A673 (cell line): Measurements from ENCODE around the gene WNT2.

Source experiments
- EZH2 ChIP-seq: fragments of 200-600 bp; sonication (generic); IDR thresholded peaks from 2 replicates; pipeline ENCODE4 v1.6.1; 2017; ENCODE audit warnings: borderline replicate concordance, low read depth, mild to moderate bottlenecking, mixed read lengths, antibody characterized with exemption, low read length; ENCODE audit not compliant: poor library complexity, severe bottlenecking
- TF ChIP-seq, protein P1 (sequence below): fragments of 300-800, 200-600 bp; sonication (generic); conservative IDR thresholded peaks from 2 replicates; pipeline ENCODE4 v1.5.1; 2017; ENCODE audit warnings: low read depth, mild to moderate bottlenecking, antibody characterized with exemption, low read length, moderate library complexity, mixed read lengths

DNA sequence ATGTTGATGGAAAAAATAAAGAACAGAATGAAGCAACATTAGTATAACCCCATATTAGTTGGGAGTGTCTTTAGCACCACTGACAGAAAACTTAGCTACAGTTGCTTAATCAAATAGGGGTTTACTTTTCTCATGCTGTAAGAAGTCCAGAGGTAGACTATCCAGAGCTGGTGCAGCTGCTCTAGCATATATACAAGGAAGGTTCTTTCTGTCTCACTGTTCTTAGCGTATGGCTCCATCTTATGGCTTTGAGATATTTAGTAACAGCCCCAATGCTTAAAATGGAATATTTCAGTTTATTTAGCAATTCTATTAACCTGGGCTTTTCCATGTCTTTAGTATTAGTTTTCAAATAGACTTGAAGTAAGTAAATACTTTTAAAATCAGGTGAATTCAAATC, 15.2 kb upstream of the WNT2 start:
- TF ChIP-seq, protein P1, sequence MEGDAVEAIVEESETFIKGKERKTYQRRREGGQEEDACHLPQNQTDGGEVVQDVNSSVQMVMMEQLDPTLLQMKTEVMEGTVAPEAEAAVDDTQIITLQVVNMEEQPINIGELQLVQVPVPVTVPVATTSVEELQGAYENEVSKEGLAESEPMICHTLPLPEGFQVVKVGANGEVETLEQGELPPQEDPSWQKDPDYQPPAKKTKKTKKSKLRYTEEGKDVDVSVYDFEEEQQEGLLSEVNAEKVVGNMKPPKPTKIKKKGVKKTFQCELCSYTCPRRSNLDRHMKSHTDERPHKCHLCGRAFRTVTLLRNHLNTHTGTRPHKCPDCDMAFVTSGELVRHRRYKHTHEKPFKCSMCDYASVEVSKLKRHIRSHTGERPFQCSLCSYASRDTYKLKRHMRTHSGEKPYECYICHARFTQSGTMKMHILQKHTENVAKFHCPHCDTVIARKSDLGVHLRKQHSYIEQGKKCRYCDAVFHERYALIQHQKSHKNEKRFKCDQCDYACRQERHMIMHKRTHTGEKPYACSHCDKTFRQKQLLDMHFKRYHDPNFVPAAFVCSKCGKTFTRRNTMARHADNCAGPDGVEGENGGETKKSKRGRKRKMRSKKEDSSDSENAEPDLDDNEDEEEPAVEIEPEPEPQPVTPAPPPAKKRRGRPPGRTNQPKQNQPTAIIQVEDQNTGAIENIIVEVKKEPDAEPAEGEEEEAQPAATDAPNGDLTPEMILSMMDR = no peak
- TF ChIP-seq EZH2 = no peak
